Stimulated activated CD8-positive, alpha-beta memory T cell treated with anti-CD3 and anti-CD28 coated beads, Interleukin-7, amount 100 ng/mL, for 1 hour (primary cell): ENCODE results near the gene IGF1R.

Source experiments
- DNase-seq, 2 donors: peaks; one replicate each; pipeline ENCODE4 v3.0.0-alpha.2; 2020; ENCODE audit warnings: low read depth in 2 of 2

IGF1R gene

DNA sequence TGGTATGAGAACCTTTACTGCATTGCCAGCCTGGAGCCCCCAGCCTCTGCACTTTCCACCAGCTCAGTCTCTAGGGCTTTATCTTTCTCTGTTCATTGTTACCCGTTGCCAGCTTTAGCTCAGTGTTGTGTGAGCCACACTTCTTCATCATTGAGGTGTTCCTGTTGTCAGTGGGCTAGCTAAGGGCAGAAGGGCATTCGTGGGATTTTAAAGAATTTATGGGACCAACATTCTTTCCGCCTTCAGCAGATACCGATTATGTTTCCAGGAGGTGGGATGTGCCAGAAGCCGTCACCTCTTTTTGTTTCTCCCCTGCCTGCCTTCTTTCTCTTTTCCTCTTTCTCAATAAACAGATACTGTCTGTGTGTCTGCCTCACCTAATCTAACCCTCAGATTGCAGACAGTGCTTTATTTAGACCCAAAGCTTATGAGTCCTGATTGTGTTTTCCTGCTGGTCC, 294.7 kb downstream of the IGF1R start:
- no peak for DNase-seq

DNA sequence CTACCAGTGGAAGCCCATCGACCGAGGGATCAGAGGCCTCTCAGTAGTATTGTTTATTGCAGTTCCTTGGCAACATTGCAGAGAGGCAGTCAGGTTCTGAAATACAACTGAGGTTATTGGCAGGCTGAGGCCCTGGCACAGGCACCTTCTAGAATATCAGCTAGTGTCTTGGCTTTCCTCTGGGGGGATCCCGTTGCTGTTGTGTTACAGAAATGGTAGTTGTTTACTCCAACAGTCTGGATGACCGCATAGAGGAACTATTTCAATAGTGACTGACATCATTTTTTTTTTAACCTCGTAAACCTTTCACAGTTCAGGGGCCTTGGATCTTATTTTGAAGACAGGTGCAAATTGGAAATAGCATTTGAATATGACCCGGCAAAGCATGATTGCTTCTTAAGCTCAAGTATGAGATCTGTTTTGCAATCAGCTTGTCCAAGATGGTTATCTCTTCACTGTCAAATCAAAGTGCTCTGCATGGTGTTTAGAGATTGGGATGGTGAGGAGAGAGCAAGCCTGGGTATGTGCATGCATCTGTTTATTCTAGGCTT, 295.3 kb downstream of the IGF1R start:
- no peak for DNase-seq

DNA sequence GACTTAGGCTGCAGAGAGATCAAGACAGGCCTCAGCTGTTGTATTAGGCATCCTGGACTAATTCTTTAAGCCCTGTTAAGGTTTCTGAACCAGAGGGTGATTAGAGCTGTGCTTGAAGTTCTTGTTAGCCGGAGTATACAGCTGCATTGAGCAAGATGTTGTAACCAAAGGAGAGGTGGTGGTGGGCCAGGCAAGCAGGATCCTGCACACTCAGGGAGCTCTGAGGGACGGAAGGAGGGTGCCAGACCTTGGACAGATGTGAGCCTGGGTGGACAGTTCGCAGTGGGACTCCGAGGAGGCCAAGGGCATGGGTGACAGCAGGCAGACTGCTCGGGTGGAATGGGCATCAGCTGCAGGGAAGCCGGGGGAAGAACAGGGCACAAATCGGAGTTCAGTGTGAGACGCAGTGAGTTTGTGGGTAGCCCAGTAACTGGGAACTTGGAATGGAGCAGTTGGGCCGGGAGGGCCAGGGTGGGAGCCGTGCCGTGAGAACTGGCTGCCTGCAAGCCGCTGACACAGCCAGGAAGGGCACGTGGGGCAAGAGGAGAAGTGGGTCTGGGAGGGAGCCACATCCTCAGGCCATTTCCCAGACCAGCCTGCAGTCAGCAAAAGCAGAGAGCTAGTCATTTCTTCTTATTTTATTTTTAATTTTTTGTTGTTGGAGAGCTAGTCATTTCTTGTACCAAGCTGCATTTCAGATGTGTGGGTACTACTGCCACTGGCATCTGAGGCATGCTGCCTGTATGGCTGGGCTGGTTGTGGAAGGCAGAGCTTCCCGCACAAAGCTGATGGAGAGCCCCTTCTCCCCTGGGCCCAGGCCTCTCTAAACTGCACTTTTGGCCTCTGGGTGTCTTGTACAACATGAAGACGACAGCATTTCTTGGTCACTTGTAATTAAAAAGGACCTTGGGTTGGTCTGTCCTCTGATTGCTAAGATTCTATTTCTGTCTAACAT, 298.2 kb downstream of the IGF1R start:
- no peak for DNase-seq

DNA sequence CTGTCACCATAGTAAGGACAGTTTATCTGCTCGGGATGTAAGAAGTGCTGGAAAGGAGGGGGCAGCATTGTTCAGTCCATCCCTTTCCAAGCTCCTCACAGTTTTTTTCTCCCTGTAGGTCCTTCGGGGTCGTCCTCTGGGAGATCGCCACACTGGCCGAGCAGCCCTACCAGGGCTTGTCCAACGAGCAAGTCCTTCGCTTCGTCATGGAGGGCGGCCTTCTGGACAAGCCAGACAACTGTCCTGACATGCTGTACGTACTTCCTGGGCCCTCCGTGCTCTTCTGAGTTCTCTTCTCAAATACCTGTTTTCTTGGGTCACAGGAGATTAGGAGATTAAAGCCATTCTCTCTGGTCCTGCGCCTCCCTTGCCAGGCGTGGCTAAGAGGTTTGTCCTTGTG, 300.1 kb downstream of the IGF1R start:
- DNase-seq: no peak

DNA sequence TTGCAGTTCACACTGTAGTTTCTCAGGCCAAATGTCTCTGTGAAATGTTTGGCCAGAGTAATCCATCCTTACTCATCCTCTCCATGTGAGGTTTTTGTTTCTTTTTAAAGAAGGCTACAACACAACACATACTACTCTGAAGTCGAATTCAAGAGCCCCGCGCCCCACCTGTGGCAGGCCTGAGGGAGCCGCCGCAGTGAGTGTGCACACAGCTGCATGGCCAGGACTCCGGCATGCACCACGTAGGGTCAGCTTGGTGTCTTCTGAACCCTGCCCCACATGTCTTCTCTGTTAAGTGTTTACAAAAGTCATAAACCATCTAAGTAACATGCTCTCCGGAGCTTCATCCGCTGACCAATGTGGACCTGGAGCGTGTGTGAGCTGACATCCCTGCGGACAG, 300.6 kb downstream of the IGF1R start:
- no peak for DNase-seq

DNA sequence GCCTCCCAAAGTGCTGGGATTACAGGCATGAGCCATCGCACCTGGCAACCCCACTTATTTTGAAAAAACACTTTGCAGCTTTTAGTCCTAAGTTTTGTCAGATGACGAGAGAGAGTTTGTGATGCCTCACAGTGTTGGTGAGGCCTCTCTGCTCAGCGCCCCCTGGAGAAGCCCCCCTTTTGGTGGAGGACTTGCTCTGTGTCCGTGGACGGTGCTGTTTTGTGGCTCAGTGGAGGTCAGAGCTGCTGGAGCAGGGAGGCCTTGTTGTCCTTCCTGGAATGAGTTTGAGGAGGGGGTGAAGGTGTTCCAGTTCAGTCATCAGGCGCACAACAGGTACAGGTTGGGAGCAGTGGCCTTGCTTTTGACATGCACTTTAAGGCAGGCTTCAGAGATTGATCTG, 301.3 kb downstream of the IGF1R start:
- no peak for DNase-seq

DNA sequence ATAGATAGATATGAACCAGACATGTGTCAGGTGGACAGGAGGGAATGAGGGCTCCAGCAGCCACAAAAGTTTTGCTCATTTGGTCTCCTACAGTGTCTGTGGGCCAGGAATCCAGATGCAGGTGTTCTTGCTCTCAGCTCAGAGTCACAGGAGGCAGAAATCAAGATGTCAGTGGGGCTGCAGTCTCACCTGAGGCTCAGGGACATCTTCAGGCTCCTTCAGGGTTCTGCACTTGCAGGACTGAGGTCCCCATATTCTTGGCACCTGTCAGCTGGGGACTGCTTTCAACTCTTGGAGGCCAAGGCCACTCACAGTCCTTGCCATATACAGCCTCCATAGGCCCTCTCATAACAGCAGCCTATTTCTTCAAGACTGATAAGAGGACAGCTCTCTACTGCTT, 301.9 kb downstream of the IGF1R start:
- DNase-seq: no peak

DNA sequence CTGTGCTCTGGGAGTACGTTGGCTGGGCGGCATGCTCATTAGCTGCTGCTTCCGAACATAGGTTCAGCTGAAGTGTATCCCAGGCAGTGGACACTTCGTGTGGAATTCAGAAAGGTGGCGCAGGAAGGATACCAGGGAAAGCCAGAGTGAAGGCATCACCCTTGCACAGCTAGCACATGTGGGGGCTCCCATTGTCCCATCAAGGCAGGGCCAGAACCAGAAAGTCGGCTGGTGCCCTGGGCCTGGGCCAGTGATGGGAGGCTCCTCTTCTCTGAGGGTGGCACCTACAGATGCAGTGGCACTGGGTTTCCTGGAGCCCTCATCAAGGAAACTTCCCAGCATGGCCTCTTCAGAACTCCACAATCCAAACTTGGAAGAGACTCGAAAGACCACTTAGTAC, 302.7 kb downstream of the IGF1R start:
- DNase-seq: no peak

DNA sequence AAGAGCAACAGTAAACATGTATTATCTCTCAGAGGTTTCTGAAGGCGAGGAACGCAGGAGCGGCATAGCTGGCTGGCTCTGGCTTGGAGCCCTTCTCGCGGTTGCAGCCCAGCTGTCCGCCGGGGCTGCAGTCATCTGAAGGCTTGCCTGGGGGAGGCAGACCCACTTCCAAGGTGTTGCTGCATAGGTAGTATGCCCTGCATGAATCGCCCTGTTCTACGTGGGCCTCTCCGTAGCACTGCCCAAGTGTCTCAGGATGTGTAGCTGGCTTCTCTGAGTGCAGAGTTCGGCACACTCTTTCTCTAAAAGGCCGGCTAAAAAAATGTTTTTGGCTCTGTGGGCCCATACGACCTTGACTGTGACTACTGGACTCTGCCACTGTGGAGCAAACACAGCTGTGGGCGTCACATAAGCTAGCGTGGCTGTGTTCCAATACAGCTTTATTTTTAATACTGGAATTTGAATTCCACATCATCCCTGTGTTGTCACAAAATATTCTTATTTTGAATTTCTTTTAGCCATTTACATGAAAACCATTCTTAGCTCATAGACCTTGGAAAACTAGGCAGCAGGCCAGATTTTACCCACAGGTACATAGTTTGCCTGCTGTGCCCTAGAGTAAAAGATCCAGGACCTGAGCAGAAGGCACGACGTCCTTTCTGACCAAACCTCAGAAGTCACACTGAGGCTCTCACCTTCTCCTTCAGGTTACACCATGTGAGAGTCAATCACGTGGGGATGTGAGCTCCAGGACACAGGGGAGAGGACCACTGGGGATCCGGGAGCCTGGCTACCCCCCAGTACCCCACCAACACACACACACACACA, 303.4 kb downstream of the IGF1R start:
- DNase-seq: no peak

DNA sequence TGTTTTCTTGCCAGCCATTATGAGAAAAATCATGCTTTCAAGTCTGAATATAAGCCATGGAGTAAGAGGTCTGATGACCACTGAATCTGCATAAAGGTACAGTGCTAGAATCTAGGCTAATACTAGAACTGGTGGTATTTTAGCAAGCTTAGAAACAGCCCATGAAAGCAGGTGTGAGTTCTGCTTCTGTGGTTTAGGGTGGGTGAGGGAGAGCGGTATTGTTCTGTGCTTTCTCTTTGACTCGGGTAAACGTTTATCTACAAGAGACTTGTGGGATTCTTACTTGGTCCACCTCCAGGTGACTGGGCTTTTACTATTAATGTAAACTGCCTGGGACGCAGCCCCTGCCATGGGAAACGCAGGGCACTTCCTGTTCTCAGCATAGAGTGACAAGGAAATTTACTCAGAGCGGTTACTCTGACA, 304.1 kb downstream of the IGF1R start:
- DNase-seq: no peak

DNA sequence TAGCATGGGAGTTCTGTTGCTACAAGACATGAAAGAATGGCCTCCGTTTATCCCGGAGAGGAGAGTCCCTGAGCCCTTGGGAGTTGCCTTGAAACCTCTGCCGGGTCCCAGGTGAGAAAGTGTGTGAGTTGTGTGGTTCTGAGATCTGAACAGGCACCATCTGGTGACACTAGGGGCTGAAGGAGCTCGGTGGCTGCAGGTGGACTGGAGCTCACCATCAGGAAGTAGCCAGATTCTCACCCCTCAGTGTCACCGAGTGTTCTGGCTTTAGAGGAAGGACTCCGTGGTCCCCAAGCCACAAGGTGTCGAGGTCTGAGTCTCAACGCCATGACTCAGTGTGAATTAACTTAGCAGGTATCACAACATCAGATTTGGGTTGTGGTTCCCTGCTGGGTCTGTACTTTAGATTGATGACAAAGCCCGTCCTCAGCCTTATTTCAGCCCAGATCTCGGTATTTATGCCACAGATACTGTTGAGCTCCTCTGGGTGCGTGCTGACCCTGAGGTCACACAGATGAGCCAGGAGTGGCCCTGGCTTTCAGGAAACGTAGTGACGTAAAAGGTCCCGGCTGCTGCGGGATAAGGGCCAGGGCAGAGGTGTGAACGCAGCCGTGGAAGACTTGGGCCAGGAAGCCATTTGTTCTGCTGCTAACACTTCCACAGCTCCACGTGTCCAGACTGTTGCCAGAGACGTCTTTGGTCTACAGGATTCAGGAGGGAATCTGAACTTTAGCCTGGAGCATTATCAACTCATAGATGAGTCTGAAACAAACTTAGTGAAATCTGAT, 304.9 kb downstream of the IGF1R start:
- no peak for DNase-seq

DNA sequence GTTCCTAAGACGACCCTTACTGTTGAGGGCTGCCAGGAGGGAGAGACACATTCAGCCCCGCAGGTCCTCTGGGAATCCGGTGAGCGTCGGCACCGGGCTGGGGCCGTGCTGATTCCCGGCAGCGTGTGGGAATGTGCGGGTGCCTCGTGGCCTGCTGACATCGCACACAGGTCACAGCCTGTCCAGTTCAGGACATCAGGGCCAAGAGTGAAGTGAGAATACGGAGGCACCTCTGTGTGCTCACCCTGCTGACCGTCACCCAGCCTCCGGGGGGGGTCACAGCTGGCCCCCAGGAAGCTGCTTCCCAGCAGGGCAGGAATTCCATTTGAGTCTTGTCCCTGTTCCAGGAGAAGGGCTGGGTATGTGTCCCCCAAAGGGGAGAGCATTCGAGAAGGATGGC, 305.6 kb downstream of the IGF1R start:
- DNase-seq: no peak

DNA sequence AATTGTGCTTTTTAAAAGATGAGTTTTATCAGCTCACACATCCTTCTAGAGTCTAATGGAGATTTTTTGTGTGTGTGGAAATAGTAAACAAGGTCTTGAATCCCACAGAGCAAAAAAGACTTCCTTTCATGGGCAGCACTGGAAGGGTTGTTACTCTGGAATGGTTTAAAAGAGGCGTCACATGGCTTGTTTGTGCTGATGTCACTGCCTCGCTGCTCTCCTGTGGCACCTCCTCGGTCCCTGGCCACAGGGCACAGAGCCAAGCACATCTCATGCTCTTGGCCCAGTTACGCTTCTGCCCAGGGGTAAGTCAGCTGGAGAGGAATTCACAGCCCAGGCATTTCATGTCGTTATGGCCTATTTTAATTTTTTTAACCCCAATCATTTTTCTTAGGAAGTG, 306.1 kb downstream of the IGF1R start:
- no peak for DNase-seq

DNA sequence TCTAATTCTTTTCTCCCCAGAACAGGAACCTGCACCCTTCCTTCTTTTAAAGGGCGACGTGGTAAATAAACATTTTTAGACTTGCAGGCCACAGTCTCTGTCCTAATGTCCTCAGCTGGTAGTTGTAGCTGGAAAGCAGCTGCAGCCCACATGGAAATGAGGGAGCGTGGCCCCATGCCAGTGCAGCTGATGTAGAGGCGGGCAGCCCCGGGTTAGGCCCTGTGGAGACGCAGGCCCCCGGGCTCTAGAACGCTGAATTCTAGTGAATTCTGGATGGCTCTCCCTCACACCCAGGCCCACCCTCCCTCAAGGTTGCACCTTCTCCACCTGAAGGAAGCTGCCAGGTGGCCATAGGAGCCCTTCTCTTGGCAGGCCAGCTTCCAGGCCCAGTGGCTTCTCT, 307.0 kb downstream of the IGF1R start:
- no peak for DNase-seq

DNA sequence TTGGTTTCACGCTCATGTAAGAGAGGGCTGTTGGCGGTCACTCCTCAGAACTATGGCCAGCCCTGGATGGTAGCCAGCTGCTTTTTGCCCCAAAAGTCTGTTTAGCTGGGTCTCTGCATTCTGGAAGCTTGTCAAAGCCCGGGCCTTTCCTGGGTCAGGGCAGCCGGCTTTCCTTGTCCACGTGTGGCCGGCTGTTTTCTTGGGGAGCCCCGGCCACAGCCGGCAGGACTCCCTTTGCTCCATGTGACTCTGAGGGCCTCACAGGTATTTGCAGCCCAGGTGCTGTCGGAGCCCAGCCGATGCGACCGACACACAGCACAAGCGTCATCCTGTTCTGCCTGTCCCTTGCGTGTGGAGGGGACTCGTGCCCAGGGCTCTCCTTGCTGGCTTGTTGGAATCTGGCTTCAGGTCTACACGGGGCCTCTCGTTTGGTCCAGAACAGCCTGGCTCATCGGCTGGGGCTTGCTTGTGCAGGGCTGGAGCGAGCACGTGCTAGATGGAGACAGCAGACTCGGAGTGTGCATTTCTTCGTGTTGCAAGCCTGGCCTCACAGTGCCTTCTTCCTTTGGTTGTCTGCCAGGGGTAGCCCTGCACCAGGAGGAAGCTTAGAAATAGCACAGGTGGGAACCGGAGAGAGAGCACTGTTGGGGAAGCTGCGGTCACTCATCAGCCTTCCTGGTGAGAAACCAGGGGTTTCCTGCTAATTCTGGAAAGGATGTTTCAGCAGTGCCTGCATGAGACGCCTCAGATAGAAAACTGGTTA, 307.8 kb downstream of the IGF1R start:
- no peak for DNase-seq

DNA sequence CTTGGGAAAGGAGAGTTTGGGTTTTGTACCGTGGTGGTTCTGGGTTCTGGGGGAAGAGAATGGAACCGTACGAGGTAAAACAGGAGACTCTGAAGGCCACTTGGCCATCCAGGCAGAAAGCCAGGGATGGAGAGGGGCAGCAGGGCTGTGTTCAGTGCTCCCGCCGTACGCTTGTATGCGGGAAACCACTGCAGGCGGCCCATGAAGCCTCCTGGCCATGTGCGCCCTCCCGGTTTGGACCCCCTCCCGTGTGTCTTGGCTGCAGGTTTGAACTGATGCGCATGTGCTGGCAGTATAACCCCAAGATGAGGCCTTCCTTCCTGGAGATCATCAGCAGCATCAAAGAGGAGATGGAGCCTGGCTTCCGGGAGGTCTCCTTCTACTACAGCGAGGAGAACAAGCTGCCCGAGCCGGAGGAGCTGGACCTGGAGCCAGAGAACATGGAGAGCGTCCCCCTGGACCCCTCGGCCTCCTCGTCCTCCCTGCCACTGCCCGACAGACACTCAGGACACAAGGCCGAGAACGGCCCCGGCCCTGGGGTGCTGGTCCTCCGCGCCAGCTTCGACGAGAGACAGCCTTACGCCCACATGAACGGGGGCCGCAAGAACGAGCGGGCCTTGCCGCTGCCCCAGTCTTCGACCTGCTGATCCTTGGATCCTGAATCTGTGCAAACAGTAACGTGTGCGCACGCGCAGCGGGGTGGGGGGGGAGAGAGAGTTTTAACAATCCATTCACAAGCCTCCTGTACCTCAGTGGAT, 308.6 kb downstream of the IGF1R start:
- no peak for DNase-seq

DNA sequence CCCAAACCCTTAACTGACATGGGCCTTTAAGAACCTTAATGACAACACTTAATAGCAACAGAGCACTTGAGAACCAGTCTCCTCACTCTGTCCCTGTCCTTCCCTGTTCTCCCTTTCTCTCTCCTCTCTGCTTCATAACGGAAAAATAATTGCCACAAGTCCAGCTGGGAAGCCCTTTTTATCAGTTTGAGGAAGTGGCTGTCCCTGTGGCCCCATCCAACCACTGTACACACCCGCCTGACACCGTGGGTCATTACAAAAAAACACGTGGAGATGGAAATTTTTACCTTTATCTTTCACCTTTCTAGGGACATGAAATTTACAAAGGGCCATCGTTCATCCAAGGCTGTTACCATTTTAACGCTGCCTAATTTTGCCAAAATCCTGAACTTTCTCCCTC, 309.3 kb downstream of the IGF1R start:
- no peak for DNase-seq

DNA sequence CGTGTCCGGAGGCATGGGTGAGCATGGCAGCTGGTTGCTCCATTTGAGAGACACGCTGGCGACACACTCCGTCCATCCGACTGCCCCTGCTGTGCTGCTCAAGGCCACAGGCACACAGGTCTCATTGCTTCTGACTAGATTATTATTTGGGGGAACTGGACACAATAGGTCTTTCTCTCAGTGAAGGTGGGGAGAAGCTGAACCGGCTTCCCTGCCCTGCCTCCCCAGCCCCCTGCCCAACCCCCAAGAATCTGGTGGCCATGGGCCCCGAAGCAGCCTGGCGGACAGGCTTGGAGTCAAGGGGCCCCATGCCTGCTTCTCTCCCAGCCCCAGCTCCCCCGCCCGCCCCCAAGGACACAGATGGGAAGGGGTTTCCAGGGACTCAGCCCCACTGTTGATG, 309.7 kb downstream of the IGF1R start:
- no peak for DNase-seq

DNA sequence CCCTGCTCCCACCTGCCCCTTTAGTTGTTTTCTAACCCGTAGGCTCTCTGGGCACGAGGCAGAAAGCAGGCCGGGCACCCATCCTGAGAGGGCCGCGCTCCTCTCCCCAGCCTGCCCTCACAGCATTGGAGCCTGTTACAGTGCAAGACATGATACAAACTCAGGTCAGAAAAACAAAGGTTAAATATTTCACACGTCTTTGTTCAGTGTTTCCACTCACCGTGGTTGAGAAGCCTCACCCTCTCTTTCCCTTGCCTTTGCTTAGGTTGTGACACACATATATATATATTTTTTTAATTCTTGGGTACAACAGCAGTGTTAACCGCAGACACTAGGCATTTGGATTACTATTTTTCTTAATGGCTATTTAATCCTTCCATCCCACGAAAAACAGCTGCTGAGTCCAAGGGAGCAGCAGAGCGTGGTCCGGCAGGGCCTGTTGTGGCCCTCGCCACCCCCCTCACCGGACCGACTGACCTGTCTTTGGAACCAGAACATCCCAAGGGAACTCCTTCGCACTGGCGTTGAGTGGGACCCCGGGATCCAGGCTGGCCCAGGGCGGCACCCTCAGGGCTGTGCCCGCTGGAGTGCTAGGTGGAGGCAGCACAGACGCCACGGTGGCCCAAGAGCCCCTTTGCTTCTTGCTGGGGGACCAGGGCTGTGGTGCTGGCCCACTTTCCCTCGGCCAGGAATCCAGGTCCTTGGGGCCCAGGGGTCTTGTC, 310.7 kb downstream of the IGF1R start:
- DNase-seq: no peak

DNA sequence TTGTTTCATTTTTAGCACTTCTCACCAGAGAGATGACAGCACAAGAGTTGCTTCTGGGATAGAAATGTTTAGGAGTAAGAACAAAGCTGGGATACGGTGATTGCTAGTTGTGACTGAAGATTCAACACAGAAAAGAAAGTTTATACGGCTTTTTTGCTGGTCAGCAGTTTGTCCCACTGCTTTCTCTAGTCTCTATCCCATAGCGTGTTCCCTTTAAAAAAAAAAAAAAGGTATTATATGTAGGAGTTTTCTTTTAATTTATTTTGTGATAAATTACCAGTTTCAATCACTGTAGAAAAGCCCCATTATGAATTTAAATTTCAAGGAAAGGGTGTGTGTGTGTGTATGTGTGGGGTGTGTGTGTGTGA, 311.3 kb downstream of the IGF1R start:
- DNase-seq: no peak
